ENCODE data around the gene TAF5L. TPM values are rescaled to one million over a fixed set of nuclear protein-coding genes. Genes with fewer than 3 reads are reported as not detected.

The TAF5L gene
- 23.5 and 32.9 TPM in 2 replicates for total RNA-seq (2014; rRNA removed; shearing (Covaris generic))
- 30.3 and 33.7 TPM in 2 replicates for total RNA-seq (2022)
- Bru-seq, nascent RNA, result percentile 81 among the genes with signal in this experiment
- percentile 71 among the genes with signal in this experiment for BruChase-seq, experiment 1, labeled RNA remaining after a 6-hour chase
- percentile 77 among the genes with signal in this experiment for BruChase-seq, experiment 2, labeled RNA remaining after a 2-hour chase
- long read RNA-seq, full-length matches to known transcripts, result 3 of 6 reads
- long read RNA-seq, partial matches to known transcripts, result 0 of 6 reads
- long read RNA-seq, other reads (novel, unspliced or antisense), result 3 of 6 reads

DNA sequence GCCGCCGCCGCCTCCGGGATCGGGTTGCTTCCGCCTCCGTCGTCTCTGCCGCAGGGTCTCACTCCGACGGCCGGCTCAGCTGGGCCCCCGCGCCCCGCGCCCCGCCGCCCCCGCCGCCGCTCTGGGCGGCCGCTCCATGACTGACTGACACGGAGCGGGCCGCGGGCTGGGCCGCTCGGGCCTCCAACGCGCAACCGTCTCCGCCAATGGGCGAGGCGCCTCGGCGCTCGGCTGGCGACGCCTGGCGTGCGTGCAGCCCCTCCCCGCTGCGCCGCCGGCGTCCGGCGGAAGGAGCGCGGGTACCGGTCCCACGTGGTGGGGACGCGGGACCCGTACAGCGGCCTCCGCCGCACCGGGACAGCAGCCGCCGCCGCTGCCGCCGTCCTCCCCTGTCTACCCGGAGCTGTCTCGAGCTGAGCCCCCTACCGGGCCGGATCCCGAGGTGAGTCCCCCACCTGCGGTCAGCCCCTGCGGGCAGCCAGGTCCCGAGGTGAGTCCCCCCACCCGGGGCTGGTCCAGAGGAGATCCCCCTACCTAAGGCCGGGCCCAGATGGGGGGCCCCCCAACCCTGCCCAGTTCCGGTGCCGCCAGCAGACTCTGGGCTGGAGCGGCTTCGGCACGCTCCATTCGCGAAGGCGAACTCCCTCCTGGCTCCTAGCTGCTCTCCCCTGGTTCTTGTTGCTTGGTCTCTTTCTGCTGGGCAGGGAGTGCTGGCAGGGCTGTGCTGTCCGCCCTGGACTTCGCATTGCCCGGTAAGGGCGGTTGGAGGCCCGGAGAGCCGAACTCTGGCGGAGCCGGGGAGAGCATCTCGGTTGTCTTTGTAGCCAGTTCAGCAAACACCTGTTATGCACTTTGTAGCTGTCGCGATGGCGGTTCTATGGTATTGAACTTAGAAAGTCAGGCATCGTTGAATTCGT, at the start of gene TAF5L, which contains the start of gene URB2:
Gene TAF5L, minus strand, starts transcription at position 208 of the 917 bp plus-strand sequence. CDS start 11,640 bp downstream, outside the sequence.
Gene URB2, plus strand, starts transcription at position 333 of the 917 bp plus-strand sequence. CDS start 1,387 bp downstream, outside the sequence.
- no peaks in the 10 kb centered on the region for H3K9me2 ChIP-seq (ENCODE audit: insufficient read depth, low read length)
- H3K27ac ChIP-seq (ENCODE audit: low read depth, low read length, poor library complexity, severe bottlenecking), result peak within 1 kb of the TSS; percentile 57
- peak within 1 kb of the TSS; percentile 61; the same call in 1 of the 2 replicates for H2AFZ ChIP-seq (ENCODE audit: low read length)
- H3K36me3 ChIP-seq (ENCODE audit: insufficient read depth, low read length), result peaks cover 34% of the 10 kb centered on the region
- CTCF ChIA-PET (ENCODE audit: unreplicated experiment), result no interaction called here
- peaks cover 93% of the 10 kb centered on the region for H3K79me2 ChIP-seq (ENCODE audit: insufficient read depth, low read depth, low read length)
- POLR2A ChIA-PET, result interaction anchor here (0.7 to 0.9 kb wide), 2 partner anchors 67 to 728 kb away, joined by 3 to 4 read pairs; partner anchors contain the start of gene ABCB10
- intact Hi-C loops (cut with micrococcal nuclease; ENCODE audit: unreplicated experiment), result loop anchor here (1.0 to 5.0 kb wide), 3 partner anchors 67 to 441 kb away; partner anchors contain the start of genes CCSAP and GALNT2
- H4K20me1 ChIP-seq (ENCODE audit: insufficient read depth, low read length), result peaks cover 39% of the 10 kb centered on the region; the same call in 1 of the 2 replicates
- peaks cover 30% of the 10 kb centered on the region for H3K4me1 ChIP-seq (ENCODE audit: insufficient read depth, low read length, poor library complexity, severe bottlenecking)
- no TSS peak for BruUV-seq (replicated peaks)
- H3K4me2 ChIP-seq (ENCODE audit: low read length), result peak within 1 kb of the TSS; percentile 91
- DNase-seq (ENCODE audit: low spot score), result peak; percentile 92
- TF ChIP-seq CTCF (conservative IDR thresholded peaks at IDR 0.05; ENCODE audit: low read length) (no peak), EZH2phosphoT487 (IDR thresholded peaks at IDR 0.05; ENCODE audit: borderline replicate concordance, low read depth, low read length) (no peak)
- no peaks in the 10 kb centered on the region for H3K9me3 ChIP-seq (ENCODE audit: low read length)
- H3K4me3 ChIP-seq (ENCODE audit: low read depth, low read length, poor library complexity, severe bottlenecking), result peak within 1 kb of the TSS; percentile 91

DNA sequence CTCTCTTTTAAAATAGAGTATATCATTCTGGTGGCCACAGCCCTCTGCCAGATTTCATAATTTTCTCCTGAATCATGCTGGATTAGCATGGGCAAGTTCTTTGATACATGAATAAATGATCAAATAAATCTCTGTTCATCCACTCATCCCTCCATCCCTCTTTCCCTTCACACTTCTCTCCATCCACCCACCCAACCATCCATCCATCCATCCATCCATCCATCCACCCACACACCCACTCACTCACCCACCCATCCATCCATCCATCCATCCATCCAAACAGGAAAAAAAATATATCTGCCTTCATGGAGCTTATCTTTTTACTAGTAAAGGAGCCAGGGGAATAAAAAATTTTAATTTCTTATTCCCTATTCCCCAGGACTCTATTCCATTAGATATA, 49.5 kb upstream of the TAF5L start:
- Histone ChIP-seq H3K4me1 (ENCODE audit: insufficient read depth, low read length, poor library complexity, severe bottlenecking) (peaks cover 6% of the 10 kb centered on the region), H3K36me3 (ENCODE audit: insufficient read depth, low read length) (no peaks in the 10 kb centered on the region), H3K9me3 (ENCODE audit: low read length) (no peaks in the 10 kb centered on the region), H3K27ac (ENCODE audit: low read depth, low read length, poor library complexity, severe bottlenecking) (no peak overlapping the region), H3K4me2 (ENCODE audit: low read length) (no peak overlapping the region), H3K9me2 (ENCODE audit: insufficient read depth, low read length) (no peaks in the 10 kb centered on the region), H2AFZ (ENCODE audit: low read length) (no peak overlapping the region), H3K79me2 (ENCODE audit: insufficient read depth, low read depth, low read length) (no peaks in the 10 kb centered on the region), H4K20me1 (ENCODE audit: insufficient read depth, low read length) (no peaks in the 10 kb centered on the region), H3K4me3 (ENCODE audit: low read depth, low read length, poor library complexity, severe bottlenecking) (no peak overlapping the region)
- no peak for TF ChIP-seq CTCF (conservative IDR thresholded peaks at IDR 0.05; ENCODE audit: low read length)
- TF ChIP-seq EZH2phosphoT487 (IDR thresholded peaks at IDR 0.05; ENCODE audit: borderline replicate concordance, low read depth, low read length), result no peak
- intact Hi-C loops (cut with micrococcal nuclease; ENCODE audit: unreplicated experiment), result no loop called here
- DNase-seq (ENCODE audit: low spot score), result no peak
- BruUV-seq (replicated peaks), result no TSS peak
- POLR2A ChIA-PET, result interaction anchor here (0.7 to 1.5 kb wide), 6 partner anchors 8 to 569 kb away, joined by 3 to 6 read pairs (median 4); no protein-coding TSS in a partner anchor
- CTCF ChIA-PET (ENCODE audit: unreplicated experiment), result interaction anchor here (0.6 kb wide), 1 partner anchor 422 kb away, joined by 4 read pairs; no protein-coding TSS in a partner anchor
